H9 (cell line): ENCODE data around the gene AFAP1L1. TPM values are rescaled to one million over a fixed set of nuclear protein-coding genes. Genes with fewer than 3 reads are reported as not detected.

Experiments used
- total RNA-seq: library from RNA; stranded (reverse); gene quantifications from 2 replicates; pipeline ENCODE4 v1.2.1, GENCODE V29; 2021

The AFAP1L1 gene
- total RNA-seq, 1 experiment from 2014 or later, result 1.8 TPM

Other genes with a start within 250 kb of the AFAP1L1 start
- gene SH3TC2, start 208.8 kb upstream of the AFAP1L1 start, total RNA-seq, result not detected in 2 replicates
- gene ABLIM3, start 130.4 kb upstream of the AFAP1L1 start, total RNA-seq, result 0.20 and 0.29 TPM in 2 replicates
- gene GRPEL2, start 73.6 kb downstream of the AFAP1L1 start, total RNA-seq, result 44.4 and 47.3 TPM in 2 replicates
- 15.3 and 16.5 TPM in 2 replicates for gene PCYOX1L, start 86.2 kb downstream of the AFAP1L1 start, total RNA-seq
- gene IL17B, start 107.4 kb downstream of the AFAP1L1 start, total RNA-seq, result not detected in 2 replicates